ENCODE results near the gene RDH14.

Gene RDH14

DNA sequence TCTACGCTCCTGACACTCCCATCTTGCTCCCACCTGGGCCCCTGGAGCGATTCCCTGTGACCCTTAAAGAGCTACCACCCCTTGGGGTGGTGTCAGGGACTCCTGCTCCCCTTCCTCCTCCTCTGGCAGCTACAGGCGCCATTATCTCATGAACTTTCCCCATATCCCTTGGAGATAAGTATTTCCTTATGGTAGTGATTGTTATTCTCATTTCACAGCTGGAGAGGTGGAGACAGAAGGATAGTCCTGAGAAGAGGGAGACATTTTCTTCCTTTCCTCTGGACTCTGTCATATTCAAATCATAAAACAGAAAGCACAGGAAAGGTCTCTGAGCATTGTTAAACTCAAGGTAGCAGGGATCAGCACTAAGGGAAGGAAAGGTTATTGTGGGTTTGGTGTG lies 34.6 kb downstream of the RDH14 start:
- DNase-seq (ENCODE audit: extremely low read depth, low read depth), result no peak
- TF ChIP-seq, protein P1, sequence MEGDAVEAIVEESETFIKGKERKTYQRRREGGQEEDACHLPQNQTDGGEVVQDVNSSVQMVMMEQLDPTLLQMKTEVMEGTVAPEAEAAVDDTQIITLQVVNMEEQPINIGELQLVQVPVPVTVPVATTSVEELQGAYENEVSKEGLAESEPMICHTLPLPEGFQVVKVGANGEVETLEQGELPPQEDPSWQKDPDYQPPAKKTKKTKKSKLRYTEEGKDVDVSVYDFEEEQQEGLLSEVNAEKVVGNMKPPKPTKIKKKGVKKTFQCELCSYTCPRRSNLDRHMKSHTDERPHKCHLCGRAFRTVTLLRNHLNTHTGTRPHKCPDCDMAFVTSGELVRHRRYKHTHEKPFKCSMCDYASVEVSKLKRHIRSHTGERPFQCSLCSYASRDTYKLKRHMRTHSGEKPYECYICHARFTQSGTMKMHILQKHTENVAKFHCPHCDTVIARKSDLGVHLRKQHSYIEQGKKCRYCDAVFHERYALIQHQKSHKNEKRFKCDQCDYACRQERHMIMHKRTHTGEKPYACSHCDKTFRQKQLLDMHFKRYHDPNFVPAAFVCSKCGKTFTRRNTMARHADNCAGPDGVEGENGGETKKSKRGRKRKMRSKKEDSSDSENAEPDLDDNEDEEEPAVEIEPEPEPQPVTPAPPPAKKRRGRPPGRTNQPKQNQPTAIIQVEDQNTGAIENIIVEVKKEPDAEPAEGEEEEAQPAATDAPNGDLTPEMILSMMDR (IDR thresholded peaks at IDR 0.05; ENCODE audit: low read depth, low read length), result no peak

GRCh38 chr2:18525236-18525635 lies 35.2 kb downstream of the RDH14 start:
- DNase-seq (ENCODE audit: extremely low read depth, low read depth), result no peak
- TF ChIP-seq, protein P1 (IDR thresholded peaks at IDR 0.05; ENCODE audit: low read depth, low read length), result no peak

DNA sequence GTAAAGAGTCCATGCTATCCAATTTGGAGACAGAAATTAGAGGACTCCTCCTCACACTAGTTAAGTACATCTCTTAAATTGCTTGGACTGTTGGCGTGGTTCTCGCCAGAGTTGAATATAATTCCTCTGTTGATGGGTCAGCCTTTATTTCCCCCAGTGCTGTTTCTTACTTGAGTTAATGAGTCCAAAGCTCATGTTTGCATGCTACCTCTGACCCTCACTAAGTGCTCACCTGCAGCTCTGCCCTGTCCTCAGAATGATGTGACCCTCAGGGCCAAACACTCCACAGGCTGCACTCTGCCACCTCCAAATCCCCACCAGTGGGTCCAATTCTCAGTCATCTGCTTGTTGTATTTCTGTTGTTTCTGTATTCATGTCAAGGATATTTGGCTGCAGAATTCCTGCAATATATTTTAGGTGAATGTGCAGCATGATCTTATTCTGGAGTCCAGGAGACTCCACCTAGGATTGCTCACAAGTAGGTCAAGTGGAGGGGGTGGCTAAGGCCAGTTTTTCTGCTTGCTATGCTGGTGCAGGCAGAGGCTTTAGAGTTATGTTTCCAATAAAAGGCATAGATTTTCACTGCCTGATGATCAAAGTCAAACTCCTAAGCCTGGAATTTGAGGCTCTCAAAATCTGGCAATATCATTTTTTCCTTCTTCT lies 37.8 kb downstream of the RDH14 start:
- TF ChIP-seq, protein P1 (IDR thresholded peaks at IDR 0.05; ENCODE audit: low read depth, low read length), result no peak
- no peak for DNase-seq (ENCODE audit: extremely low read depth, low read depth)

GRCh38 chr2:18520451-18521425 lies 39.7 kb downstream of the RDH14 start:
- TF ChIP-seq, protein P1 (IDR thresholded peaks at IDR 0.05; ENCODE audit: low read depth, low read length), result peak; percentile 92
- DNase-seq (ENCODE audit: extremely low read depth, low read depth), result peak; percentile 60

- TF ChIP-seq, protein P1 (IDR thresholded peaks at IDR 0.05; ENCODE audit: low read depth, low read length), result no peak
- DNase-seq (ENCODE audit: extremely low read depth, low read depth), result no peak
Measured at GRCh38 chr2:18519914-18520450, 40.5 kb downstream of the RDH14 start.

GRCh38 chr2:18518116-18519111 lies 42.0 kb downstream of the RDH14 start:
- TF ChIP-seq, protein P1 (IDR thresholded peaks at IDR 0.05; ENCODE audit: low read depth, low read length), result no peak
- no peak for DNase-seq (ENCODE audit: extremely low read depth, low read depth)
